ENCODE measurements around the gene CACNG6.

The CACNG6 gene

DNA sequence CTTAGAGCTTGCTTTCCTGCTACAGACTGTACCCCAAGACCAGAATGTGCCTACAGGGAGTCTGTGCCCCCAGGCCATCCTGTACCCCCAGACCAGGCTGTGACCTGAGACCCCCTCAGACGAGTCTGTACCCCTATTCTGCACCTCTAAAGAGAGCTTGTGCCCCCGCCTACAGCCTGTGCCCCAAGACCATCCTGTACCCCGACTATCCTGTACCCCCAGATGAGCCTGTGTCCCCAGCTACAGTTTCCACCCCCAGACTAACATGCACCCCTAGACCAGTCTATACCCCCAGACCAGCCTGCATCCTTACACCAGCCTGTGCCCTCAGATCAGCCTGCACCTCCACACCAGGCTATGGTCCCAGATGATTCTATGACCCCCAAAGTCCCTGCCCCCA lies 2.0 kb downstream of the CACNG6 start:
- no peak overlapping the region for H3K9ac ChIP-seq (ENCODE audit: low read length in 5 of 5)
- no peak overlapping the region for H3K27ac ChIP-seq (ENCODE audit: low read depth, low read length)
- no peak overlapping the region for H3K4me3 ChIP-seq (ENCODE audit: low read depth in 1 of 5, low read length in 5 of 5)
- H3K27me3 ChIP-seq (ENCODE audit: control insufficient read depth in 5 of 5, insufficient read depth in 4 of 5, low read length in 5 of 5): peaks cover 30 to 46% (median 38%) of the 10 kb centered on the region in 5 donors
- no peaks in the 10 kb centered on the region for H3K9me3 ChIP-seq (ENCODE audit: control insufficient read depth in 5 of 5, low read length in 5 of 5)
- peaks cover 0 to 11% (median 5%) of the 10 kb centered on the region in 5 donors for H3K4me1 ChIP-seq (ENCODE audit: control insufficient read depth in 5 of 5, insufficient read depth in 5 of 5, low read length in 5 of 5)
- no peaks in the 10 kb centered on the region for H3K36me3 ChIP-seq (ENCODE audit: control insufficient read depth in 5 of 5, insufficient read depth in 5 of 5, low read length in 5 of 5)

DNA sequence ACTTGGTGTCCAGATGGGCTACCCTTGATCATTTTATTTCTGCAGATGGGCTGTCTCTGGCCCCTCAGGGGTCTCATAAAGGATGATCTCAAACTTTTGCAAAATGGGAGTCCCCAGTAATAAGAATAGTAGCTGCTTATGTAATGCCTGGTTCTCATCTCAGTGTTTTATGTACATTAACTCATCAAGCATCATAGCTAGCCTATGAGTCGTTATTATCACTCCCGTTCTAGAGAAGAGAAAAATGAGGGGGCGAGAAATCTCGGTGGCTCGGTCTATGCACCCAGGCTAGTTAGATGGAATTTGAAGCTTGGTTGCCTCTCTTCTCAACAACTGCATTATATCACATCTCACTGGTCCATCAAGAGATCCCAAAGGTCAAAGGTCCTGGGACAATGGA lies 3.4 kb downstream of the CACNG6 start:
- Histone ChIP-seq H3K4me3 (ENCODE audit: low read depth in 1 of 5, low read length in 5 of 5) (no peak overlapping the region), H3K9ac (ENCODE audit: low read length in 5 of 5) (no peak overlapping the region), H3K27me3 (ENCODE audit: control insufficient read depth in 5 of 5, insufficient read depth in 4 of 5, low read length in 5 of 5) (peaks cover 32 to 48% (median 44%) of the 10 kb centered on the region in 5 donors), H3K9me3 (ENCODE audit: control insufficient read depth in 5 of 5, low read length in 5 of 5) (no peaks in the 10 kb centered on the region), H3K4me1 (ENCODE audit: control insufficient read depth in 5 of 5, insufficient read depth in 5 of 5, low read length in 5 of 5) (peaks cover 0 to 8% (median 5%) of the 10 kb centered on the region in 5 donors), H3K36me3 (ENCODE audit: control insufficient read depth in 5 of 5, insufficient read depth in 5 of 5, low read length in 5 of 5) (no peaks in the 10 kb centered on the region), H3K27ac (ENCODE audit: low read depth, low read length) (no peak overlapping the region)

DNA sequence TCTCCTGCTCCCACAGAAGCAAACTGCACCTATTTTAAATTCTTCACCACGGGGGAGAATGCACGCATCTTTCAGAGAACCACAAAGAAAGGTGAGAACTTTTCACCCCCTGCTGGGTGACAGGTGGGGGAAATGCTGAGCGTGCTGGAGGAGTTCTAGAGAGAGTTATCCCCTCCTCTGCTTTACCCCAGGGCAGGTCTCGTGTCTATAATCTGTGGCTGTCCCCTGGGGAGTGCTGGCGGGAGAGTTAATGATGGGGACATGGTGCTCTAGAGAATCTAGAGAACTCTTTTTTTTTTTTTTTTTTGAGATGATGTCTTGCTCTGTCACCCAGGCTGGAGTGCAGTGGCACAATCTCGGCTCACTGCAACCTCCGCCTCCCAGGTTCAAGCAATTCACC lies 6.8 kb downstream of the CACNG6 start:
- Histone ChIP-seq H3K9me3 (ENCODE audit: control insufficient read depth in 5 of 5, low read length in 5 of 5) (no peaks in the 10 kb centered on the region), H3K27me3 (ENCODE audit: control insufficient read depth in 5 of 5, insufficient read depth in 4 of 5, low read length in 5 of 5) (peaks cover 19 to 38% (median 31%) of the 10 kb centered on the region in 5 donors), H3K27ac (ENCODE audit: low read depth, low read length) (no peak overlapping the region), H3K4me1 (ENCODE audit: control insufficient read depth in 5 of 5, insufficient read depth in 5 of 5, low read length in 5 of 5) (no peaks in the 10 kb centered on the region), H3K9ac (ENCODE audit: low read length in 5 of 5) (no peak overlapping the region), H3K4me3 (ENCODE audit: low read depth in 1 of 5, low read length in 5 of 5) (no peak overlapping the region), H3K36me3 (ENCODE audit: control insufficient read depth in 5 of 5, insufficient read depth in 5 of 5, low read length in 5 of 5) (no peaks in the 10 kb centered on the region)

DNA sequence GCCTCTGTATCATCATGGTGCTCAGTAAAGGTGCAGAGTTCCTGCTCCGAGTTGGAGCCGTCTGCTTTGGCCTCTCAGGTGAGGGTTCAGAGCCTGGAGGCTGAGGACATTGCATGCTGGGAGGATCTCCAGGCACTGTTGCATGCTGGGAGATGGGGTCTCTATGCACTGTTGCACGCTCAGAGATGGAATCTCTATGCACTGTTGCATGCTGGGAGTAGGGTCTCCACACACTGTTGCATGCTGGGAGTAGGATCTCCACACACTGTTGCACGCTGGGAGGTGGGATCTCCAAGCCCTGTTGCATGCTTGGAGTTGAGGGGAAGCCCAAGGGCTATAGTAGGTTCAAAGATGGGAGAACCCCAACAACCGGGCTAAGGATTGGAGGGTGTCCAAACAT lies 8.3 kb downstream of the CACNG6 start:
- Histone ChIP-seq H3K36me3 (ENCODE audit: control insufficient read depth in 5 of 5, insufficient read depth in 5 of 5, low read length in 5 of 5) (no peaks in the 10 kb centered on the region), H3K9me3 (ENCODE audit: control insufficient read depth in 5 of 5, low read length in 5 of 5) (no peaks in the 10 kb centered on the region), H3K27ac (ENCODE audit: low read depth, low read length) (no peak overlapping the region), H3K27me3 (ENCODE audit: control insufficient read depth in 5 of 5, insufficient read depth in 4 of 5, low read length in 5 of 5) (peaks cover 8 to 30% (median 17%) of the 10 kb centered on the region in 5 donors), H3K4me1 (ENCODE audit: control insufficient read depth in 5 of 5, insufficient read depth in 5 of 5, low read length in 5 of 5) (no peaks in the 10 kb centered on the region), H3K4me3 (ENCODE audit: low read depth in 1 of 5, low read length in 5 of 5) (no peak overlapping the region), H3K9ac (ENCODE audit: low read length in 5 of 5) (no peak overlapping the region)

DNA sequence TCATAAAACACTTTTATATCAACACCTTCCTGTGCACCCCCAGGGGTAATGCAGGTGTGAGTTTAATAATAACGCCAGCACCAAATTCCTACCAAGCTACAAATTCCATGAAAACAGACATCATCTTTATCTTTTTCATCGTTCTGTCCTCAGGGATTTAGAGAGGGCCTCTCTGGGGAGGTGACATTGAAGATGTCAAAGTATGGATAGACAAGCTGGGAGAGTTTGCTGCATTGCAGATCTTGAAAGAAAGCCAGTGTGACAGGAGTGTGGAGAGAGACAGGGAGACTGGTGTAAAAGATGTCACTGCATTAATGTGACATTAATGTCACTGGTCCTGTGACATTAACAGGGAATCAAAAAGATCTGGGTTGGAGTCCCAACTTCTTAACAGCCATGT lies 10.1 kb downstream of the CACNG6 start:
- Histone ChIP-seq H3K27ac (ENCODE audit: low read depth, low read length) (no peak overlapping the region), H3K9me3 (ENCODE audit: control insufficient read depth in 5 of 5, low read length in 5 of 5) (no peaks in the 10 kb centered on the region), H3K9ac (ENCODE audit: low read length in 5 of 5) (no peak overlapping the region), H3K4me3 (ENCODE audit: low read depth in 1 of 5, low read length in 5 of 5) (no peak overlapping the region), H3K27me3 (ENCODE audit: control insufficient read depth in 5 of 5, insufficient read depth in 4 of 5, low read length in 5 of 5) (peaks cover 4 to 27% (median 11%) of the 10 kb centered on the region in 5 donors), H3K4me1 (ENCODE audit: control insufficient read depth in 5 of 5, insufficient read depth in 5 of 5, low read length in 5 of 5) (no peaks in the 10 kb centered on the region), H3K36me3 (ENCODE audit: control insufficient read depth in 5 of 5, insufficient read depth in 5 of 5, low read length in 5 of 5) (no peaks in the 10 kb centered on the region)

DNA sequence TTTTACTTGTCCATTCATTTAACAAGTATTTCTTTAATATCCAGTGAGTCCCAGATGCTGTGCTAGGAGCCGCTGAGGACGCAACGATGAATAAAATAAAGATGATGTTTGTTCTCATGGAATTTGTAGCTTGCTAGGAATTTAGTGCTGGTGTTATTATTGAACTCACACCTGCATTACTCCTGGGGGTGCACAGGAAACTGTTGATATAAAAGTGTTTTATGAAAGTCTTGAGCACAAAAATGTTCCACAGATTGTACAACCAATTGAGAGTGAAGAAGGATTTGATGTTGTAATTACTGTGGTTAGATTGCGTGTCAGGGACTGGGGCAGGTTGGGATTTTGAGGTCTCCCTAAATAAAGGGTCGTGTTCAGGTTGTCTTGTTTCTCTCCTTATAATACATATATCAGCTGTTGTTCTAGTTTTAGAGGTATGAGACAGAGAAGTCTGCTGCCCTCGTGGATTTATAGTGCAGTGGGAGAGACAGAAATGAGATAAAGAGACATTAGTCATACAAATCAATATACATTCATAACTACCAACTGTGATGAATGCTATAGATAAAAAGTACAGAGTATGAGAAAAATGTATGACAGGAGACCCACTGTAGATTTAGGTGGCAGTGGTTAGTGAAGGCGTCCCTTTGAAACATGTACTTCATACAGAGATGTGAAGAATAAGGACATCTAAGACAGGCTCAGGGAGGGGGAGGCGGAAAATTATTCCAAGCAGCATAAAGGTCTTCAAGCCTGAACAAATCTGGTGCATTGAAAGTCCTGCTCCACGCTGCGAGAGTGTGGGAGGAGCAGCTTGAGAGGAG lies 11.3 kb downstream of the CACNG6 start:
- Histone ChIP-seq H3K9me3 (ENCODE audit: control insufficient read depth in 5 of 5, low read length in 5 of 5) (no peaks in the 10 kb centered on the region), H3K27ac (ENCODE audit: low read depth, low read length) (no peak overlapping the region), H3K4me1 (ENCODE audit: control insufficient read depth in 5 of 5, insufficient read depth in 5 of 5, low read length in 5 of 5) (no peaks in the 10 kb centered on the region), H3K4me3 (ENCODE audit: low read depth in 1 of 5, low read length in 5 of 5) (no peak overlapping the region), H3K27me3 (ENCODE audit: control insufficient read depth in 5 of 5, insufficient read depth in 4 of 5, low read length in 5 of 5) (peaks cover 4 to 23% (median 11%) of the 10 kb centered on the region in 5 donors), H3K36me3 (ENCODE audit: control insufficient read depth in 5 of 5, insufficient read depth in 5 of 5, low read length in 5 of 5) (no peaks in the 10 kb centered on the region), H3K9ac (ENCODE audit: low read length in 5 of 5) (no peak overlapping the region)

DNA sequence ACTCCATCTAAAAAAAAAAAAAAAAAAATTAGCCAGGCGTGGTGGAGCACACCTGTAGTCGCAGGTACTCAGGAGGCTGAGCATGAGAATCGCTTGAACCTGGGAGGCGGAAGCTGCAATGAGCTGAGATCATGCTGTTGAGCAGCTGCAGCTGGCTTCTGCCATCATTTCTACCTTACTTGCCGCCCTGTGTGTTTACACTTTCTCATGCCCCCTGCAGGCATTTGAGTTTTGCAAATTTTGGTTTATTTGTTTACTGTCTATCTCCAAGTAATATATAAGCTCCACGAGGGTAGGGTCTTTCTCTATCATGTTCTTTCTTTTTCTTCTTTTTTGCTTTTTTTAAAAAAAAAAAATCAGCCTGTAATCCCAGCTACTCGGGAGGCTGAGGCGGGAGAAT lies 18.0 kb downstream of the CACNG6 start:
- H3K4me1 ChIP-seq (ENCODE audit: control insufficient read depth in 5 of 5, insufficient read depth in 5 of 5, low read length in 5 of 5): no peaks in the 10 kb centered on the region
- H3K9ac ChIP-seq (ENCODE audit: low read length in 5 of 5): no peak overlapping the region
- H3K4me3 ChIP-seq (ENCODE audit: low read depth in 1 of 5, low read length in 5 of 5): no peak overlapping the region
- peaks cover 9 to 15% (median 11%) of the 10 kb centered on the region in 5 donors for H3K27me3 ChIP-seq (ENCODE audit: control insufficient read depth in 5 of 5, insufficient read depth in 4 of 5, low read length in 5 of 5)
- no peaks in the 10 kb centered on the region for H3K9me3 ChIP-seq (ENCODE audit: control insufficient read depth in 5 of 5, low read length in 5 of 5)
- no peaks in the 10 kb centered on the region for H3K36me3 ChIP-seq (ENCODE audit: control insufficient read depth in 5 of 5, insufficient read depth in 5 of 5, low read length in 5 of 5)
- H3K27ac ChIP-seq (ENCODE audit: low read depth, low read length): no peak overlapping the region

DNA sequence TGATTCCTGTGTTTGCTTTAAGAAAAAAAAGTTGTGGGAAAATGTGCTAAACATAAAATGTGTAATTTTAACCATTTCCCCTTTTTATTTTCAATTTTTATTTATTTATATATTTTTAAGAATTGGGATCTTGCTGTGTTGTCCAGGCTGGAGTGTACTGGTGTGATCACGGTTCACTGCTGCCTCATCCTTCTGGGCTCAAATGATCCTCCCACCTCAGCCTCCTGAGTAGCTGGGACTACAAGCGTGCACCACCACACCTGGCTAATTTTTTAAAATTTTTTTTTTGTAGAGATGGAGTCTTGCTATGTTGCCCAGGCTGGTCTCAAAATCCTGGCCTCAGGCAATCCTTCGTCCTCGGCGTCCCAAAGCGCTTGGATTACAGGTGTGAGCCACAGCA lies 19.0 kb downstream of the CACNG6 start:
- Histone ChIP-seq H3K4me1 (ENCODE audit: control insufficient read depth in 5 of 5, insufficient read depth in 5 of 5, low read length in 5 of 5) (no peaks in the 10 kb centered on the region), H3K27ac (ENCODE audit: low read depth, low read length) (no peak overlapping the region), H3K36me3 (ENCODE audit: control insufficient read depth in 5 of 5, insufficient read depth in 5 of 5, low read length in 5 of 5) (no peaks in the 10 kb centered on the region), H3K4me3 (ENCODE audit: low read depth in 1 of 5, low read length in 5 of 5) (no peak overlapping the region), H3K9ac (ENCODE audit: low read length in 5 of 5) (no peak overlapping the region), H3K27me3 (ENCODE audit: control insufficient read depth in 5 of 5, insufficient read depth in 4 of 5, low read length in 5 of 5) (peaks cover 13 to 17% (median 16%) of the 10 kb centered on the region in 5 donors), H3K9me3 (ENCODE audit: control insufficient read depth in 5 of 5, low read length in 5 of 5) (no peaks in the 10 kb centered on the region)

DNA sequence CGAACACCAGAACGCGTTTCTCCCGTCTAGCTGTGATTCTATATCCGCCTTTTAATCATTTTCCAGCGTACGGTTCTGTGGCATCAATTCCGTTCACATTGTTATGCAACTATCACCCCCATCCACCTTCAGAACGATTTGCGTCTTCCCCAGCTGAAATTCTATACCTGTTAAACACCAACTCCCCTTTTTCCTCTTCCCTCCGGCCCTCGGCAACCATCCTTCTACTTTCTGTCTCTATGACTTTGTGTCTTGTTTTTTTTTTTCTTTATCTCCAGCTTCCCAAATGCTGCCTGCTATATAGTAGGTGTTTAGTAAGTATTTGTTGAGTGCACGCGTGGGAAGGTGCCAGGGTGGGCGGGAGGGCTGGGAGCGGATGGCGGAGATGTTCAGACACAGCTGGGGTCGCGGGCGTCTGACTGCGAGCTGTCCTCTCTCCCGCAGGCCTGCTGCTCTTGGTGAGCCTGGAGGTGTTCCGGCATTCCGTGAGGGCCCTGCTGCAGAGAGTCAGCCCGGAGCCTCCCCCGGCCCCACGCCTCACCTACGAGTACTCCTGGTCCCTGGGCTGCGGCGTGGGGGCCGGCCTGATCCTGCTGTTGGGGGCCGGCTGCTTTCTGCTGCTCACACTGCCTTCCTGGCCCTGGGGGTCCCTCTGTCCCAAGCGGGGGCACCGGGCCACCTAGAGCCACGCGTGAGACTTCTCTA lies 20.2 kb downstream of the CACNG6 start:
- H3K4me3 ChIP-seq (ENCODE audit: low read depth in 1 of 5, low read length in 5 of 5): no peak overlapping the region
- no peak overlapping the region for H3K27ac ChIP-seq (ENCODE audit: low read depth, low read length)
- peaks cover 13 to 19% (median 16%) of the 10 kb centered on the region in 5 donors for H3K27me3 ChIP-seq (ENCODE audit: control insufficient read depth in 5 of 5, insufficient read depth in 4 of 5, low read length in 5 of 5)

DNA sequence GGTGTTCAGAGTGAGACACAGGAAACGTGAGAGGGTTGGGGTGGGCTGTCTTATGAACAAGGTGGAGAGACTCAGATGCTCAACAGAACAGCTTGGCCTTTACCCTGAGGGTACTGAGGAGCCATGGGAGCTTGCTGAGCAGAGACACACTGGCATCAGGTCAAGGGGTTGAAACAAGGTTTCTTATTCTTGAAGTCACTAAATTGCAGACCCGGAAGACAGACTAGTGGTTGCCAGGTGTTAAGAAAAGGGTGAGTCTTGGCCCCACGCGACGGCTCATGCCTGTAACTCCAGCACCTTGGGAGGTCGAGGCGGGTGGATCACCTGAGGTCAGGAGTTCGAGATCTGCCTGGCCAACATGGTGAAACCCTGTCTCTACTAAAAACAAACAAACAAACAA lies 22.4 kb downstream of the CACNG6 start:
- Histone ChIP-seq H3K9ac (ENCODE audit: low read length in 5 of 5) (no peak overlapping the region), H3K4me3 (ENCODE audit: low read depth in 1 of 5, low read length in 5 of 5) (no peak overlapping the region), H3K27me3 (ENCODE audit: control insufficient read depth in 5 of 5, insufficient read depth in 4 of 5, low read length in 5 of 5) (peaks cover 7 to 14% (median 13%) of the 10 kb centered on the region in 5 donors), H3K36me3 (ENCODE audit: control insufficient read depth in 5 of 5, insufficient read depth in 5 of 5, low read length in 5 of 5) (no peaks in the 10 kb centered on the region), H3K9me3 (ENCODE audit: control insufficient read depth in 5 of 5, low read length in 5 of 5) (peaks cover 0 to 4% (median 0%) of the 10 kb centered on the region in 5 donors), H3K4me1 (ENCODE audit: control insufficient read depth in 5 of 5, insufficient read depth in 5 of 5, low read length in 5 of 5) (no peaks in the 10 kb centered on the region), H3K27ac (ENCODE audit: low read depth, low read length) (no peak overlapping the region)

More for the DNA sequence above, 20.2 kb downstream of the CACNG6 start:
- Histone ChIP-seq H3K9me3 (ENCODE audit: control insufficient read depth in 5 of 5, low read length in 5 of 5) (no peaks in the 10 kb centered on the region), H3K4me1 (ENCODE audit: control insufficient read depth in 5 of 5, insufficient read depth in 5 of 5, low read length in 5 of 5) (no peaks in the 10 kb centered on the region), H3K36me3 (ENCODE audit: control insufficient read depth in 5 of 5, insufficient read depth in 5 of 5, low read length in 5 of 5) (no peaks in the 10 kb centered on the region), H3K9ac (ENCODE audit: low read length in 5 of 5) (no peak overlapping the region)
